Articular chondrocyte of knee joint (primary cell): ENCODE results near the gene ANKRD34A. TPM values are rescaled to one million over a fixed set of nuclear protein-coding genes. Genes with fewer than 3 reads are reported as not detected.

Experiments
- total RNA-seq: library from RNA; depleted of rRNA; stranded (reverse); fragments of >200 nt; gene quantifications from 2 replicates; pipeline ENCODE4 v1.2.3, GENCODE V29; 2012

ANKRD34A gene
- 0.52 and 0.76 TPM in 2 replicates for total RNA-seq

GRCh38 chr1:145964328-145965118 is at the start of gene ANKRD34A, which contains the start of gene POLR3GL:
TSS of gene ANKRD34A (minus strand) at chr1:145964575. CDS start at chr1:145961759, 2,816 bp downstream.
TSS of gene POLR3GL (plus strand) at chr1:145964690. CDS start at chr1:145974866, 10,176 bp downstream.

GRCh38 chr1:145996433-145997015 is 32.1 kb upstream of the ANKRD34A start, which contains the start of gene TXNIP:
TSS of gene TXNIP (minus strand) at chr1:145996579. CDS start at chr1:145996266, 313 bp downstream.

GRCh38 chr1:145957443-145958319 is 6.7 kb downstream of the ANKRD34A start, which contains the start of gene LIX1L:
TSS of gene LIX1L (minus strand) at chr1:145958017. CDS start at chr1:145957927, 90 bp downstream.

GRCh38 chr1:145927063-145927886 is 37.1 kb downstream of the ANKRD34A start, which contains the start of gene RBM8A:
TSS of gene RBM8A (minus strand) at chr1:145927484. CDS start at chr1:145927426, 58 bp downstream.

GRCh38 chr1:145918144-145918991 is 46.0 kb downstream of the ANKRD34A start, which contains the start of gene PEX11B:
TSS of gene PEX11B (minus strand) at chr1:145918717. CDS start at chr1:145918688, 29 bp downstream.

Other genes starting within 250 kb of the ANKRD34A start
- gene CD160, start 245.1 kb downstream of the ANKRD34A start, total RNA-seq: 0.13 TPM in 1 of 2 replicates, not detected in the other
- gene RNF115, start 140.5 kb downstream of the ANKRD34A start, total RNA-seq: 25.2 and 26.3 TPM in 2 replicates
- 49.4 and 52.4 TPM in 2 replicates for gene POLR3C, start 140.4 kb downstream of the ANKRD34A start, total RNA-seq
- 2.6 and 4.0 TPM in 2 replicates for gene NUDT17, start 118.9 kb downstream of the ANKRD34A start, total RNA-seq
- 15.0 and 20.0 TPM in 2 replicates for gene PIAS3, start 105.5 kb downstream of the ANKRD34A start, total RNA-seq
- 2.6 and 2.8 TPM in 2 replicates for gene ANKRD35, start 78.7 kb downstream of the ANKRD34A start, total RNA-seq
- gene ITGA10, start 54.5 kb downstream of the ANKRD34A start, total RNA-seq: 17.3 and 37.4 TPM in 2 replicates
- gene PEX11B, start 45.9 kb downstream of the ANKRD34A start, total RNA-seq: 23.7 and 28.6 TPM in 2 replicates
- gene RBM8A, start 37.1 kb downstream of the ANKRD34A start, total RNA-seq: 77.1 and 110 TPM in 2 replicates
- 44.6 and 45.1 TPM in 2 replicates for gene LIX1L, start 6.6 kb downstream of the ANKRD34A start, total RNA-seq
- gene POLR3GL, start 115 bp upstream of the ANKRD34A start, total RNA-seq: 18.1 and 20.8 TPM in 2 replicates
- gene TXNIP, start 32.0 kb upstream of the ANKRD34A start, total RNA-seq: 201 and 284 TPM in 2 replicates
- 0.13 TPM in 1 of 2 replicates, not detected in the other for gene HJV, start 57.2 kb upstream of the ANKRD34A start, total RNA-seq
- gene NBPF10, start 180.2 kb upstream of the ANKRD34A start, total RNA-seq: 3.7 and 4.3 TPM in 2 replicates